GM21717 (cell line): ENCODE measurements around the gene PCBP2.
"Not testable (repeated sequence)": the region's sequence is repeated elsewhere in the genome, so short reads cannot be mapped to it uniquely, and the experiment has no call there.

ENCODE experiments used
- ATAC-seq: cut with Tn5 transposase; IDR thresholded peaks from one replicate; pipeline ENCODE4 v1.9.1; 2021; ENCODE audit warnings: mild to moderate bottlenecking, moderate library complexity; ENCODE audit not compliant: unreplicated experiment

The PCBP2 gene

GRCh38 chr12:53439582-53439981 is 12.3 kb upstream of the PCBP2 start:
- ATAC-seq = not testable (repeated sequence)

GRCh38 chr12:53441040-53441833 is 10.7 kb upstream of the PCBP2 start, which contains the start of gene PRR13:
TSS of gene PRR13 (plus strand) at chr12:53441734. CDS start at chr12:53442715, 981 bp downstream.
- peak; percentile 97 for ATAC-seq

GRCh38 chr12:53443955-53444354 is 7.9 kb upstream of the PCBP2 start:
- no peak for ATAC-seq

- ATAC-seq = not testable (repeated sequence)
Measured at GRCh38 chr12:53444593-53445325, 7.1 kb upstream of the PCBP2 start.

GRCh38 chr12:53450936-53451335 is 966 bp upstream of the PCBP2 start:
- ATAC-seq = no peak

GRCh38 chr12:53452159-53453077 is 516 bp downstream of the PCBP2 start:
- peak; percentile 31 for ATAC-seq

- no peak for ATAC-seq
Measured at GRCh38 chr12:53453953-53454640, 2.2 kb downstream of the PCBP2 start.

- no peak for ATAC-seq
Measured at GRCh38 chr12:53454707-53455106, 2.8 kb downstream of the PCBP2 start.

- no peak for ATAC-seq
Measured at GRCh38 chr12:53456654-53457366, 4.9 kb downstream of the PCBP2 start.

GRCh38 chr12:53459097-53459496 is 7.2 kb downstream of the PCBP2 start:
- ATAC-seq = no peak

GRCh38 chr12:53461059-53461458 is 9.2 kb downstream of the PCBP2 start:
- no peak for ATAC-seq

GRCh38 chr12:53461591-53461990 is 9.7 kb downstream of the PCBP2 start:
- ATAC-seq = no peak

- ATAC-seq = no peak
Measured at GRCh38 chr12:53462935-53463334, 11.0 kb downstream of the PCBP2 start.

- no peak for ATAC-seq
Measured at GRCh38 chr12:53463802-53464560, 12.1 kb downstream of the PCBP2 start.

GRCh38 chr12:53464685-53465418 is 12.9 kb downstream of the PCBP2 start:
- no peak for ATAC-seq

GRCh38 chr12:53465679-53466078 is 13.8 kb downstream of the PCBP2 start:
- no peak for ATAC-seq

GRCh38 chr12:53466640-53467039 is 14.7 kb downstream of the PCBP2 start:
- ATAC-seq = no peak

GRCh38 chr12:53467082-53467481 is 15.2 kb downstream of the PCBP2 start:
- no peak for ATAC-seq
